NOMO-1 treated with dmso at 0.1 percent for 144 hours (cell line): ENCODE data around the gene LFNG.

Experiments used
- DNase-seq: peaks from one replicate; lab custom pipeline; 2025; ENCODE audit not compliant: unreplicated experiment; lab: John Stamatoyannopoulos, UW

The LFNG gene

DNA sequence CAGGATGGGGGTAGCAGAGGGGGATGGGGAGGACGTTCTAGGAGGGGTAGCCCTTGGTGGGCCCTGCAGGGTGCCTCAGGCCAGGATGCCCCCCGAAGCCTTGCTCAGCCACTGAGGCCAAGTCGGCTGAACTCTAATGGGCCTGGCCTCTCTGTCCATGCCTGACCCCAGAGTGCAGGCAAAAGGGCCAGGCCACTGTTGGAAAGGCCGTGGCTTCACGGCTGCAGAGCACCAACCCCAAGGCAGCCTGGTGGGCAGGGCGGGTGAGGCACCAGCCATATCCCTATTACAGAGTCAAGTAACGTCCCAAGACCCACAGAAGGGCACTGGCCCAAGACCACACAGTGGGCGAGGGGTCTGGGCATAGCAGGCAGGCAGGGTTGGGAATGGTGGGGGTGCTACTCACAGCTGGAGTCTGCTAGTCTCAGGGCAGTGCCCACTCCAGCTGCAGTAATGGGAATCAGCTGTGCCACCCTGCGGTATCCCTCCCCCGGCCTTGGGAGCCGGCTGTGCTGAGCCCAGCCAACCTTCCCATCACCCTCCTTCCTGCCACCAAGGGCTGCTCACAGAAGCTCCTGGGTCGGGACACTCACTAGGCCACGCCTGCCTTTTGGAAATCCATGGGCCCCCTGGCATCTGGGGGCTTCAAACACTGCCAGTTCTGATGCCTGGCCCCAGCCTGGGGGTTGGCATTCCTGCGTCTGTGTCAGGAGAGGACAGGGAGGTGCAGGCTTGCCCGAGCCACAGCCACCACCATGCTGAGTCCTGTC is 4.0 kb upstream of the LFNG start:
- no peak for DNase-seq

DNA sequence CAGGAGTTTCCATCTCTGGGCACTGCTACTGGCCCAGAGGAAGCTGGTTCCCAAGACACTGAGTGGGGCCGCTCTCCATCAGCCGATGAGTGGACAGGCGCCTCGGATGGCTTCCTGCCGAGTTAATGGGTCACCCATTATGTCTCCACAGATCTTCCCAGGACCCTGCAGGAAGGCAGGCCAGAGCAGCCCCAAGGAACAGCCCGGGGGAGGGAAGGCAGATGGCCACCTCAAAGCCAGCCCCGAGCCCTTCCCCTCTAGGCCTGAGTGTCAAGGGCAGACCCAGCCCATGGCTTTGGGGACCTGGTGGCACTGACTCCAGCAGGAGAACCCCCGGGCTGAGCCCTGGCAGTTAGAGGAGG is 3.4 kb upstream of the LFNG start:
- no peak for DNase-seq

DNA sequence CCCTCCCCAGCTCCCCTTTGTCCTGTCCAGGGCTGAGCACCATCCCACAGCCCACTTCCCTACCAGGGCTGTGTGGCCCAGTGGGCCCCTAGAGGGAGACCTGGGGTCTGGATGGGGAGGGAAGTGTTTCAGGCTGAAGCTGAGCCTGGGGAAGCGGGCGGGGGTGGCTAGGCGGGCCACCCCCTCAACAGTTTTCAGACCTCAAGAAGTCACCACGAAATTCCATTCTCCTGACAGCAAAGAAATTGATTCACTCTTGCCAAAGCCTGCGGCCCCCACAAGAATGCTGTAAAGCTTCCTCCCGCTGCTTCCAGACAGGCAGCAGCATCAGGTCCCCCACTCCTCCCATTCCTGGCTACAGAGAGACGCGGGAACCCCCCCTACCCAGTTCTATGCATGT is 2.5 kb upstream of the LFNG start:
- no peak for DNase-seq

DNA sequence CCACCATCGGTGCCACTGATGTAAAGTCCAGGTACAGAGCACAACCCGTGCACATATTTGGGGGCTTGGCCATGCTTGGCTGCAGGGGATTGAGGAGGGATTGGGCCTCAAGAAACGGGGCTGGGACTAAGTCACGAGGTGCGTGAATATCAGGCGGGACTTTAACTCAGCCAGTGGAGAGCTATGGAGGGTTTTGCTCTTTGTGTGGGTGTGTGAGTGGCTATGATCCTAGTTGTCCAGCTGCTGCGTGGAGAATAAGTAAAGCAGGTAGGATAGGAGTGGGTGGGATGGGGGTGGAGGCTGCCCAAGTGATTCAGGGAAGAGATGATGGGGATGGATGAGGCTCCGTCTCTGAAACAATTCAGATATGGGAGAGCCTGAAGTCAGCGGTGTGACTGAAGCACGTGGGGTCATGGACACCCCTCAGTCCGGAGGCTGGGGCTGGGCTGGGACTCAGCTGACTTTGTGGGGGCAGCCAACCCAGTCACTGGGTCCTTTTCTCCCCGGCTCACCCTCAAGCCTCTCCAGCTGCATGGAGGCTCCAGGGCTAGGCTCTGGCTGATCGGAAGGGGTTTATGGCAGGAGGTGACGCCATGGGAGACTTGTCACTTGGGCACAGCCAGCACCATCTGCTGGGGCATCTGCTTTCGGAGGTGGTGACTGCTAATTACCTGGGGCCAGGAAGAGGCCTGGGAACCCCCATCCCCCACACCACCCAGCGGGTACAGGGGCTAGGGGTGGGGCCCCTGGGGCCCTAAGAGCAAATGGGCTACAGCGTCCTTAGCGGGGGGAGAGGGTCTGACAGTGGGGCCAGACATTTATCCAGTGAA is 1.7 kb upstream of the LFNG start:
- DNase-seq: no peak

DNA sequence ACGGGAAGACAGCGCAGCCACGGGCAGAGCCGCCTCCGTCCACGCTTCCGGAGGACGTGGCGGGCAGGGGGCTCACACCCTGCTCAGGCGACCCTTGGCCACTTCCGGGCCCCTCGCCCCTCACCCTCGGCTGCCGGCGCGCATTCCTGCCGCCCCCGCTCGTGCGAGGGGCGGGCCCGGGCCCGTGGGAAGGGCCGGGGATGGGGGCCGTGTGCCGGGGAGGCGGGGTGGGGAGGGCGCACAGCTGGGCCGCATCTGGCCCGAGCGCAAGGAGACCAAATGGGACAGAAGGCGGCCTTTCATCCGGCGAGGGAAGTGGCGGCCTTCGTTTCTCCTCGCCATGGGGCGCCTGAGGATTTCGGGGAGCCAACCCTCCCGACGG is 846 bp upstream of the LFNG start:
- DNase-seq: no peak

DNA sequence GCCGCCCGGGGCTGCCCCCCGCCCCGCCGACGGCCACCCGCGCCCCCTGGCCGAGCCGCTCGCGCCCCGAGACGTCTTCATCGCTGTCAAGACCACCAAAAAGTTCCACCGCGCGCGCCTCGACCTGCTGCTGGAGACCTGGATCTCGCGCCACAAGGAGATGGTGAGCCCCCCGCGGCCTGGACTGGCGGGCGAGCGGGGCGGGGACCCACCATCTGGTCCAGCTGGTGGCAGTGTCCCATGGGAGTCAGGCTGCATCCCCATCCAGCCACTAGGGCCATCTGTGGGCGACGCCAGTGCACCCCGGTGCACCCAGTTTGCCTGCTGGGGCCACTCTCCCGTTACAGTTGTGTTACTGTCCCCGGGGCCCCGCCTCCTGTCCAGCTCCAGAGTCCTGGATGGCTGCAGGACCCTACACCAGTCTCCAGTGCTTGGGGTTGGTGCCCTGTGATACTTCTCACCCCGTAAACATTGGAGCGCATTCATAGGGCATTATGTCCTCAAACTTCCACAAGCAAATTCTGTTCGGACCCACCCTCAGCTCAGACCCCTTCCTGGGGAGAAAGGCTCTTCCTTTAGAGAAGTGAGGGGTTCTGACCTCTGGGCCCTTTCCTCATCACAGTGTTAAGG is 672 bp downstream of the LFNG start:
- DNase-seq: no peak

DNA sequence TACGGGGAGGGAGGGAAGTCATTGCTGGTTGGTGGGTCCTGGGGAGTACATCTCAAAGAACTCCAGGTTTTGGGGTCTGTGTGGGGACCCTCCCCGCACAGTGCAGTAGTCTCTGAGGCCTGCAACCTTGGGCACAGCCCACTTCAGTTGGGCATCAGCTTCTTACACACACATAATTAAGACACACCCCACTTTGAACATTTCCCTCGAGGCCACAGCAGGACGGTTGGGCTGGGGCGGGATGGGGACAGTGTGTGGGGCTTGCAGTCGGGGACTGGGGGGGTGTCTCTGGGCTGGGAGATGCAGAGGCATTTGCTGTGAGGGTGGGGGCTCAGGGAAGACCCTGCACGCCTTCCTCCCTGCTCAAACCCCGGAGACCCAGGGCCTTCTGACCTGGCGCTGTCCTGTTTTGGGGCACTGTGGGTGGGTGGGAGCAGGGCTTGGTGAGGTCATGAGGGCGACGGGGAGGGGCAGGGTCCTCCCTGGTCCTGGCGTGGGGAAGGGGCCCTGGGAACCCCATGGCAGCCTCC is 1.3 kb downstream of the LFNG start:
- no peak for DNase-seq

DNA sequence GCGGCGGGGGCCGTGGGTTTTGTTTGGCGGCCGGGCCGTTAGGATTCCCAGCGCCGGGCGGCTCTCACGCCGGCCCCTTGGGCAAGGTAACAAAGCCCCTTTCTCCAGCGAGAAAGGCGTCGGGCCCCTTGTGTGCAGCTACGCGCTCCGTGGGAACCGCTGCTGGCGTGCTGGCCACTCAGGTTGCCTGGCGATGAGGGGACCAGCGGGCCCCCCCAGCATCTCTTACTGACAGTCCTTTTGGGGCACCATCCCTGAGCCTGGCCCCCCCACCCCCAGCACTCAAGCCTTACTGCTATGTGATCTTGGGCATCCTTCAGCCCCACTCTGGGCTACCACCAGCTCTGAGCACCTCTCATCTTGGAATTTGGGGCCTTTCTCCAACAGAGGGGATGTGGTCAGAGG is 1.8 kb downstream of the LFNG start:
- no peak for DNase-seq

DNA sequence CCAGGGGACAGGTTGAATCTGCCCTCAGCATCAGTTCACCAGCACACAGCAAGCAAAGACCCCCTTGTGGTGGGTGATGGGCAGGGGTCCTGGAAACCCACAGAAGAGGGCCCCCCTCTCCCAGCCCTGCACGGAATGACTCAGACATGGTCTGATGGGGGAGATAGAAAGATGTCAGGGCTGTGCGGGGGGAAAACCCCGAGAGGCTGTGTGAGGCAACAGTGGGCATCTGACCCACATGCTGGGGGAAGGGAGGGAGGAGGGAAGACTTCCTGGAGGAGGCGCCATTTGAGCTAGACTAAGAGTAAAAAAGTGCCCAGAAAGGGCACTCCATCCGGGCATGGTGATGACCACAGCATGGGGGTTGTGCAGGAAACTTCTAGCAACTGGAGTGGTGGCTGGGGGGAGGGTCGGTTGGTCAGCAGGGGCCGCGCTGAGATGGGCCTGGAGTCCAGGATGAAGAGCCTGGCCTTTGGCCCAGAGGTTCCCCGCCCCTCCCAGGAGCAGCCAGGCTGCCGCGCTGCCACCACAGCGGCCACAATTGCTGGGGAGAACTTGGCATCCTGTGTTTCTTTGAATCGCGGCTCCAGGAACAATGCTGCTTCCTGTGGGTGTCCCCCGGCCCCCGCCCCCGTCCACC is 2.5 kb downstream of the LFNG start:
- no peak for DNase-seq

DNA sequence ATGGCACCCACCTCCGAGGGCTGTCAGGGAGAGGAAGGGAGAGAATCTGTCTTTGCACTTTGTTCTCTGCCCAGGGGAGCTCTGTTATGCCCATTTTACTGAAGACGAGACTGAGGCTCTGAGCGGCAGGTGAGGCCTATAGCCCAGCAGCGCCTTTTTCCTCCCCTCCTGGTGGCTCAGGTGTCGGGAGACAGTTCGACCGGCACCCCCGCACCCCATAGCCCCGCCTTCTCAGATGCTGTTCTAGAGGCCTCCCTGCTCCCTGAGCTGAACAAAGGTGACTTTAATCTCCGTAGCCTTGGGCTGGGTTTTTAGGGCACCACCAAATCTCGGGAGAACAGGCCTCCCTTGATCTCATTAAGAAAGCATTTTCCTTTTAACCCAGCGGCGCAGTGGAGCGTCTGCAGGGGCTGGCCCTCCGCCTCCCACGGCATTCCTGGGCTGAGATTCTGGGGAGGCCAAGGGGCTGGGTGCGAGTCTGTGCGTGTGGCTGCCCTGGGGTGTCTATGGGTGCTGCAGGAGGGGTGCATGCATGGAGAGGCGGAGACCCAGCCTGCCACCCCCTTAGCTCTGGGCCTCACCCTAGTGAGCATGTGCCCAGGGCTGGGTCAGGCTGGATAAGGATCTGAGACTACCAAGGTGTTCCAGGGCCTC is 3.3 kb downstream of the LFNG start:
- no peak for DNase-seq

DNA sequence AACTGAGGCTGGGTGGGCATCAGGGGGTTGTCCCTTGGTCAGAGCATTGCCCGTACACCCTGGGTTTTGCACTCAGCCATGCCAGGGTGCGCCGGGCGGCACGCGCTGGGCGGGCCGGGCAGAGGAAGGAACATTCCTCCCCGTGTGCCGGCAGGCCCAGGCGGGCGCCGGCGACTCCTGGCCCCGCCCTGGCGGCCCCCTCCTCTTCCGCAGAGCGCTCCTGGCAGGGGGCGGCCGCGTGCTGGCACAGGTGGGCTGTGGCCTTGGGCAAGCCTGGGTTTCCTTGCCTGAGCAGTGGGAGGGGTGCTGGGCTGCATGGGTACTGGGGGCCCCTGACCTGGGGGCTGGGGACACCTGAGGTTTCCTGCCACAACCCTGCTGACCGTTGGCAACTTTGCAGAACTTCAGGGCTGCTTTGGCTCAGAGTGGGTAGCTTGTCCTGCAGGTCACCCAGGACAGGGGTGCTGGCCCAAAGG is 3.9 kb downstream of the LFNG start:
- no peak for DNase-seq

DNA sequence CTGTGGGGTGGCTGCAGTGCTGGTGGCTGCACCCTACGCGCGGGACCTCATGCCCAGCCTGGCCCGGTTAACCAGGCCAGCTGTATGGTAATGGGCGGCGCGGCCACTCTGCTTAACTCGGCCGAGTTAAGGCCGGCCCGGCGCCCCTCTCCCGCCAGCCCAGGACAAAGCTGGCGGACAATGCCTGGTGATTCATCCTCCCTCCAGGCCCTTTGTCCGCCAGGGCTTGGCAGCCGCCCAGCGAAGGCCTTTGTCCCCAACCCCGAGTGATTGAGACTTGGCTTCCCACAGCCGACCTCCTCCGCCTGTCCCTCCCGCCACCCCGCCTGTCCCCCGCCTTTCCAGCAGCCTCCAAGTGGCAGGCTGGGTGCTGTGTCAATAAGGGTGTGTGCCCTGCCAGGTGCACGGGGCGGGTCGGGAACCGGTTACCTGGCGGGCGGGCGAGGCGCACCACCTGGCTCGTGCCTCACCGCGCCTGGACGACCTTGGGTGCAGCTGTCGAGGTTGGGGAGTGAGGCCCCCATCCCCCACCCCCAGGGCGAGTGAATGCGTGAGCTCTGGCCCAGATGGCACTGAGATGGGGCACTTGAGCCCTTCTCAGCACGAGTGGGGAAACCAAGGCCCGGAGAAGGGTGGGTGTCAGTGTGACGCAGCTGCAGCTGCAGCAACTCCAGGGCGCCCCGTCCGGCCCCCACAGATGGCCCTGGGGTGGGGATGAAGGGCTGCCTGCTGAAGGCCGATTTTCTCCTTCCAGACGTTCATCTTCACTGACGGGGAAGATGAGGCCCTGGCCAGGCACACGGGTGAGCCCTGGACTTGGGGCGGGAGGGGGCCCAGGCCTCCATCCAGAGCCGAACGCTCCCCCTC is 4.6 kb downstream of the LFNG start:
- DNase-seq: no peak

DNA sequence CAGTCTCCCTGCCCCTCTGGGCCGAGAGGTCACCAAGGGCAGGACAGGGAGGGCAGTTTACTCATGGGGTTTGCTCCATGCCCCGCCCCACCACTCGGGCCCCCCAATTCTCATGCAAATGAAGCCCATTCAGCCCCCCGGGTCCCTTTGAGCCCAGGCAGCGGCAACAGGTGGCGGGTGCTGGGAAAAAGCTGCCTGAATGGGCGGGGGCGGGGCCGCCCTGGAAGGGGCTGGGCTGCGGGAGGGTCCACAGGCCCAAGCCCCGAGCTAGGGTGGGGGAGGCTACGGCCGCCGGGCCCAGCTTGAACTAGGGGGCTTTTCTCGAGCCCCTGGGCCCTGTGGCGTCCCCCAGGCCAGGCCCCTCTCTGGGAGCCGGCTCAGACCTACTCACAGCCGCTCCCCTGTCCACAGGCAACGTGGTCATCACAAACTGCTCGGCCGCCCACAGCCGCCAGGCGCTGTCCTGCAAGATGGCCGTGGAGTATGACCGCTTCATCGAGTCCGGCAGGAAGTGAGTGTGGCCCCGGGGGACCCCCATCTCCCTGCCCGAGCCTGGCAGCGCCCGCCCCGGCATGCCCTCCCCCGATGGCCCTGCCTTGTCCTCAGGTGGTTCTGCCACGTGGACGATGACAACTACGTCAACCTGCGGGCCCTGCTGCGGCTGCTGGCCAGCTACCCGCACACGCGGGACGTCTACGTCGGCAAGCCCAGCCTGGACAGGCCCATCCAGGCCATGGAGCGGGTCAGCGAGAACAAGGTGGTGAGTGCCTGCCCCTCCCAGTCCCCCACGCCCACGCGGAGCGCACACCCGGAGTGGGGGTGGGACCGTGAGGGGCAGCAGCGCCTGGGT is 5.5 kb downstream of the LFNG start:
- no peak for DNase-seq

DNA sequence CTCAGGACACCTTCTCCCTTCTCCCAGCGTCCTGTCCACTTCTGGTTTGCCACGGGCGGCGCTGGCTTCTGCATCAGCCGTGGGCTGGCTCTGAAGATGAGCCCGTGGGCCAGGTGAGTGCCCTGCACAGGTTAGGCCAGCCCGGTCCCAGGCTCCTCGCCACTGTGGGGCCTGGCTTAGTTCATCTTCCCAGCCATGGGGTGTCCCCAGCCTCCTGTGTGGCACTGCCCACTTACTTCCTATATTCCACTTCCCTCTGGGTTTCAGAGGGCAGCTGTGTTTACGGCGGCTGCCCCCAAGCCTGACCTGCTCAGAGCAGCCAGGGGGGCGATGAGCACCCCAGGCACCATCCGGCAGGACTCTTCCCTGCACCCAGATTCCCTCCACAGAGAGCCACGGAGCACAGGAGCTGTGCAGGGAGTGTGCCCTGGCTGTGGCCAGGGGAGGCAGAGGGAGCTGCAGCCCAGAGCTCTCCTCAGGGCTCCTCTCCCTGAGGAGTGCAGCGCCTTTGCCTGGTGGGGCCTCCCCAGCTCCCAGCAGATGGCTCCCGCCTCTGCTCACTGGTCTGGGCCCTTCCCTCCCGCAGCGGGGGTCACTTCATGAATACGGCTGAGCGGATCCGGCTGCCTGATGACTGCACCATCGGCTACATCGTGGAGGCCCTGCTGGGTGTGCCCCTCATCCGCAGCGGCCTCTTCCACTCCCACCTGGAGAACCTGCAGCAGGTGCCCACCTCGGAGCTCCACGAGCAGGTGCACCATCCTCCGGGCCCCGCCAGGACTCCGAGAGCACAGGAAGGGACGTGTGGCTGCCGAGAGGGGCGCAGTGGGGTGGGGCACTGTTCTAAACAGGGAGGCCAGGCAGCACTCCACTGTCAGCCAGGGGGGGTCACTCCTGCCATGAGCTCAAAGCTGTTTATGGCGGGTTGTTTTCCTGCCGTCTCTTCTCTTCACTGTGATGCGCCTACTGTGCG is 6.4 kb downstream of the LFNG start:
- no peak for DNase-seq

DNA sequence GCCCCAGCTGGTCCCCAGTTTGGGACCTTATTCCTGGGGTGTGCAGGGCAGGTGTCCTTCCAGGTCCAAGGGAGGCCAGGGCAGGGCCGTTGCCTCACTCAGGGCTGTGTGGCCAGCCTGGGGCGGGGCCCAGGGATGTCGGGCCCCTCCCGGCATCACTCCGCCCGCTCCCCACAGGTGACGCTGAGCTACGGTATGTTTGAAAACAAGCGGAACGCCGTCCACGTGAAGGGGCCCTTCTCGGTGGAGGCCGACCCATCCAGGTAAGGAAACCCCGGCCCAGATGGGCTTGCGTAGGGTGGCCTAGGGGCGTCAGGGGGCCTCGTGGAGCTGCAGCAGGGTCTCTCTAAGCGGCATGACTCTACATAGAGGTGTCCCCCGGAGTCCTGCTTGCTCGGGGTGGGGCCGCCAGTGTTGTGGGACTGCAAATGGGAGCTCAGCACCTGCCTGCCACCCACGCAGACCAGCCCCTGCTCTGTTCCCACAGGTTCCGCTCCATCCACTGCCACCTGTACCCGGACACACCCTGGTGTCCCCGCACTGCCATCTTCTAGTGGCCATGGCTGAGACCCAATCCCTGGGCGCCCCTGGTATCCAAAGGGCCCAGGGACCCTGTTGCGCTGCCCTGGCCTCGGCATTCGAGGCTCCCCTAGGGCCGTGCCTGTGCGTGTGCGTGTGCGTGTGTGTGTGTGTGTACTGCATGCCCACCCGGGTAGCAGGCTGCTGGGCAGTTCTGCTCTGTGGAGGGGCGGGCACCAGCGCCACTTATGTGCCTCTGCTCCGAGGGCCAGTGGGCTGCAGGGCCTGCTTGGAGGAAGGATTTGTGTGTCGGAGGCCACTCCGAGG is 7.3 kb downstream of the LFNG start:
- no peak for DNase-seq

DNA sequence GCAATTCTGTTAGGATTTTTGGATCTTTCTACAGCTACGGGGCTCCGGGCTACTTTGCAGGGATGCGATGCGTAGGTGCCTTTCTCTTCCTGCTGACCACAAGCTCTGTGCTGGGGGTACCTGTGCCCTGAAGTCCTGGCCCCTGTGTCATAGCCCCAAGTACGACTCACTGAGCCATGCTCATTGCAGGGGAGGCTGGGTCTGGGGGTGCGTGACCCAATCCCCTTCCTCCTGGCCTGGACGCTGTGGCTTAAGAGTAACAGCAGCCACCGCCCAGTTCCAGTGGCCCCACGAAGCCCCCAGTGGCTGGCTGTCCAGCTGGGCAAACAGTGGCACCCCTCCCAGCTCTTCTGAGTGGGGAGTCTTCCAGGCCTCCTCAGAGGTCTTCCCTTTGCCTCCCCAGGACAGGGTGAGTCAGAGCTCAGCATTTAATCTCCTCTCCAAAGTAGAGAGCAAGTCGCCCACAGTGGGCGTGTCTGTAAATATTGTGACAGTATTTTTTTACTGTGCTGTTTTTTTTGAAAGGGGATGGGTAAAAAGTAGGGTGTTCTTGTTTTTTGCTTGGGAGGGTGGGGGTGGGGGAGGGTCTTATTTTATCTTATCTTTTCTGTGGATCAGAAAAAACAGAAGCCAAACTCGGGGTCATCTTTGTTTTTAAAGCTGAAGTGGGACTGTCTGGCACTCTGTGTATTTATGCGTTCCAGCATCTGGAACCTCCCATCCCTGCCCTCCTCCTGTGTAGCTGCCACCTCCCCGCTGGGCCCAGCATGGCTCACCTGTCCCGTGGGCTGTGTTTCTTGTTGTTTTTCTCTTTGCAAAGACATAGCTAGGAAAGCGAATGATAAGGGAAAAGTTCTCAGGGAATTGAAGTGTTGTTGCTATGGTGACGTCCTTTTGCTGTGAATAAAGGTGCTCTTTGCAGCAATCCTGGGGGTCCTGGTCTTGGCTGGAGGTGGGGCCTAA is 8.2 kb downstream of the LFNG start:
- no peak for DNase-seq
